Testis (tissue), 3 donors: Measurements from ENCODE around the gene AGAP2. TPM values are rescaled to one million over a fixed set of nuclear protein-coding genes. Genes with fewer than 3 reads are reported as not detected.

ENCODE experiments used
- DNase-seq: peaks from one replicate; pipeline ENCODE4 v3.0.0-alpha.2; 2019
- H3K27ac ChIP-seq, 2 donors: fragments of 200-600 bp; sonication (generic); one replicate each; pipeline ENCODE4 v1.5.1; 2019
- H3K27me3 ChIP-seq: fragments of 200-600 bp; sonication (generic); one replicate; pipeline ENCODE4 v1.5.1; 2019
- H3K36me3 ChIP-seq: fragments of 200-600 bp; sonication (generic); one replicate; pipeline ENCODE4 v1.5.1; 2017; ENCODE audit warnings: low read depth; ENCODE audit errors: missing control alignments
- H3K4me1 ChIP-seq: fragments of 200-600 bp; sonication (generic); one replicate; pipeline ENCODE4 v1.5.1; 2019
- H3K4me3 ChIP-seq, 2 donors: fragments of 200-600 bp; sonication (generic); one replicate each; pipeline ENCODE4 v1.5.1; 2017 to 2019
- H3K9me3 ChIP-seq: fragments of 200-600 bp; sonication (generic); one replicate; pipeline ENCODE4 v1.5.1; 2017
- POLR2A ChIP-seq: fragments of 450-650 bp; IDR thresholded peaks from one replicate; pipeline ENCODE4 v1.6.1; 2017; ENCODE audit warnings: antibody characterized with exemption, mild to moderate bottlenecking, moderate library complexity
- WGBS, 2 donors: methylation state at CpG; one replicate each; pipeline ENCODE4 v1.1.5; 2018; 5-methylcytosine and 5-hydroxymethylcytosine counted together
- intact Hi-C: fragments of 100-400 bp; cut with DNase I; formaldehyde crosslinking; loops from one replicate; pipeline ENCODE4 v1.15.1; 2023; ENCODE audit warnings: low total_unique reads
- polyA plus RNA-seq: library from polyadenylated mRNA; stranded (reverse); fragments of 350-450 nt; fragmentation: Illumina TruSeq; extraction: RNeasy Lipid Tissue Mini Kit (QIAGEN cat#74804); gene quantifications from one replicate; pipeline ENCODE4 v1.2.3, GENCODE V29; 2014; ENCODE audit warnings: low read depth, low replicate concordance; ENCODE audit not compliant: insufficient read depth
- total RNA-seq, 2 donors: library from RNA; depleted of rRNA; stranded (reverse); fragments of >200 nt; gene quantifications; one replicate each; pipeline ENCODE4 v1.2.3, GENCODE V29; 2016
- TF ChIP-seq, protein P1 (sequence below), 3 experiments: fragments of 450-650 bp in 2 of 3; fragments of 200-600 bp in 1 of 3; sonication (generic) in 1 of 3; IDR thresholded peaks; one replicate each; pipeline ENCODE4 v1.5.1; 2016 to 2019; ENCODE audit warnings: antibody characterized with exemption in 3 of 3, mild to moderate bottlenecking in 2 of 3, moderate library complexity in 1 of 3

The AGAP2 gene
- total and polyA plus RNA-seq, 3 donors from 2014 or later = 1.9 to 3.2 (median 2.7) TPM

DNA sequence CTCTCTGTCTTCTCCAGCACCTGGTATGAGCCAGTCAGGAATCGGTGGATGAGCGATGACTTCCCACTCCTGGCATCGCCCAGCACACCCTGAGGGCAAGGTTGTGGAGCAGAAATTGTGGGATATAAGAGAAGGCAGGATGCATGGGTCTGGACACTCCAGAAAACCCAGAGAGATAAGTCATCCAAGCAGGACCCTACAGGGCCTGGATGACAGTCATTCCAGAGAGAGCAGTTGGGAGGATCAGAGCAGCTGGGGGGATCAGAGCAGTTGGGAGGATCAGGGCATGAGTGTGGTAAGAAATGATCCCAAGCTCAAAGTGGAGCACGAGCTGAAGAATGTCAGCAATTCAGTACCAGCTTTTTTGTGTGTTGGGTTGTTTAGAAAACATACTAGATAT is 4.0 kb downstream of the AGAP2 start:
- Histone ChIP-seq H3K9me3 (no peaks in the 10 kb centered on the region), H3K4me1 (peaks cover 15% of the 10 kb centered on the region), H3K36me3 (no peaks in the 10 kb centered on the region), H3K27me3 (no peaks in the 10 kb centered on the region), H3K4me3 (no peak overlapping the region), H3K27ac (no peak overlapping the region)
- 77 to 87% methylated on average over 4 of the region's 4 CpGs for WGBS, 2 donors
- intact Hi-C loops = no loop called here
- TF ChIP-seq, protein P1, sequence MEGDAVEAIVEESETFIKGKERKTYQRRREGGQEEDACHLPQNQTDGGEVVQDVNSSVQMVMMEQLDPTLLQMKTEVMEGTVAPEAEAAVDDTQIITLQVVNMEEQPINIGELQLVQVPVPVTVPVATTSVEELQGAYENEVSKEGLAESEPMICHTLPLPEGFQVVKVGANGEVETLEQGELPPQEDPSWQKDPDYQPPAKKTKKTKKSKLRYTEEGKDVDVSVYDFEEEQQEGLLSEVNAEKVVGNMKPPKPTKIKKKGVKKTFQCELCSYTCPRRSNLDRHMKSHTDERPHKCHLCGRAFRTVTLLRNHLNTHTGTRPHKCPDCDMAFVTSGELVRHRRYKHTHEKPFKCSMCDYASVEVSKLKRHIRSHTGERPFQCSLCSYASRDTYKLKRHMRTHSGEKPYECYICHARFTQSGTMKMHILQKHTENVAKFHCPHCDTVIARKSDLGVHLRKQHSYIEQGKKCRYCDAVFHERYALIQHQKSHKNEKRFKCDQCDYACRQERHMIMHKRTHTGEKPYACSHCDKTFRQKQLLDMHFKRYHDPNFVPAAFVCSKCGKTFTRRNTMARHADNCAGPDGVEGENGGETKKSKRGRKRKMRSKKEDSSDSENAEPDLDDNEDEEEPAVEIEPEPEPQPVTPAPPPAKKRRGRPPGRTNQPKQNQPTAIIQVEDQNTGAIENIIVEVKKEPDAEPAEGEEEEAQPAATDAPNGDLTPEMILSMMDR (IDR thresholded peaks at IDR 0.05) = no peak
- no peak for TF ChIP-seq POLR2A
- DNase-seq = no peak

GRCh38 chr12:57733928-57734327 is 4.6 kb downstream of the AGAP2 start:
- Histone ChIP-seq H3K27me3 (no peaks in the 10 kb centered on the region), H3K9me3 (no peaks in the 10 kb centered on the region), H3K36me3 (no peaks in the 10 kb centered on the region), H3K27ac (no peak overlapping the region), H3K4me1 (peaks cover 15% of the 10 kb centered on the region), H3K4me3 (no peak overlapping the region)
- DNase-seq = no peak
- WGBS, 2 donors = 80 to 100% methylated on average over 2 to 6 of the region's 6 CpGs
- no peak for TF ChIP-seq POLR2A
- TF ChIP-seq, protein P1 (IDR thresholded peaks at IDR 0.05) = no peak
- intact Hi-C loops = no loop called here

- WGBS, 2 donors = 83 to 86% methylated on average over 11 of the region's 11 CpGs
- H3K36me3 ChIP-seq = no peaks in the 10 kb centered on the region
- H3K4me1 ChIP-seq = peaks cover 10% of the 10 kb centered on the region
- no peak overlapping the region for H3K27ac ChIP-seq
- DNase-seq = no peak
- no peaks in the 10 kb centered on the region for H3K9me3 ChIP-seq
- H3K4me3 ChIP-seq = no peak overlapping the region
- H3K27me3 ChIP-seq = no peaks in the 10 kb centered on the region
- intact Hi-C loops = no loop called here
- TF ChIP-seq POLR2A = no peak
- TF ChIP-seq, protein P1 (IDR thresholded peaks at IDR 0.05) = no peak
These were observed 5.6 kb downstream of the AGAP2 start for GRCh38 chr12:57732726-57733593.

DNA sequence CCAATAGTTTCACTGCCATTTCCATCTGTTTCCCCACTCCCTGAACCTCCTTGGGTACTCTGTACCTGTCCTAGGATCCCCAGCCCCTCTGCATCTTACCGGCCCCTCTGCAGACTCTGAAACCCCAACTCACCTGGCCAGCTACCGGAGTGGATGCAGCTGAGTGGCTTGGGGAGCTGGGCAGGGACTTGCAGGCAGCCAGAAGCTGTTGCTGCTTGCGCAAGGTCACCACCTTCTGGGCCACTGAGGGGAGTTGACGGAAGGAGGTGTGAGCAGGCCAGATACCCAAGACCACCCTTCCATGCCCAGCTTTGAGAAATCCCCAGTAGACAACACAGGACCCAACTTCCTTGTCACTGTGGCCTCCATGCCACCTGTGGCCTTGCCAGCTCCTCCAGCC is 6.3 kb downstream of the AGAP2 start:
- Histone ChIP-seq H3K27ac (no peak overlapping the region), H3K36me3 (no peaks in the 10 kb centered on the region), H3K9me3 (no peaks in the 10 kb centered on the region), H3K4me3 (no peak overlapping the region), H3K27me3 (no peaks in the 10 kb centered on the region), H3K4me1 (peaks cover 7% of the 10 kb centered on the region)
- no peak for TF ChIP-seq POLR2A
- TF ChIP-seq, protein P1 (IDR thresholded peaks at IDR 0.05) = no peak
- WGBS, 2 donors = 89% methylated on average over 4 of the region's 4 CpGs
- no peak for DNase-seq
- intact Hi-C loops = no loop called here
